Transverse colon (tissue), 4 donors: ENCODE data around the gene FBXO31.

Experiments
- CTCF ChIP-seq, 5 experiments: fragments of 200-600 bp in 3 of 5; fragments of 450-650 bp in 2 of 5; sonication (generic) in 3 of 5; IDR thresholded peaks; 1 replicate in 2 of 5; 2 replicates in 3 of 5; pipeline ENCODE4 v1.5.1; 2016 to 2017; ENCODE audit warnings: antibody characterized with exemption in 5 of 5, inconsistent platforms in 3 of 5, mild to moderate bottlenecking in 2 of 5, moderate library complexity in 1 of 5
- POLR2A ChIP-seq: fragments of 450-650 bp; IDR thresholded peaks from one replicate; pipeline ENCODE4 v1.6.1; 2016; ENCODE audit warnings: antibody characterized with exemption, mild to moderate bottlenecking, moderate library complexity
- POLR2AphosphoS5 ChIP-seq, 3 donors: sonication (generic); formaldehyde crosslinking; IDR thresholded peaks; one replicate each; pipeline ENCODE4 v1.6.1; 2016; ENCODE audit warnings: antibody characterized with exemption in 3 of 3

DNA sequence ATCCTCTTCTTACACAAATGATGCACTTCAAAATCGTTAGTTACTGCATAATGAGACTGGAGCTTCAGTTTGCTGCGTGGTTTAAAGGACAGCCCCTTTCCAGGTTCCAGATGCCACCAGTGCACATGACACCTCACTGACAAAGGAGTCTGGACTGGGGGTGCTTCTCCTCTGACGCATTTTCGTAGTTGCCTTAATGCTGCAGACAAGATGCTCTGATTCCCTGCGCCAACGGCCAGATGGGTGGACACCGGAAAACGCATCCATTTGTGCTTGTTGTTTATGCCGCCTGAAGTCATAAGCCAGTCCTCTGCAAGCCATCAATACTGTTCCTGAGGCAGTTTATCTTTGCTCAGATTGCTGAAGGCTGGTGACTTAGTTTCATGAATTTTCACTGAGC lies 16.0 kb downstream of the FBXO31 start:
- no peak for TF ChIP-seq CTCF (IDR thresholded peaks at IDR 0.05)
- no peak for TF ChIP-seq POLR2AphosphoS5 (IDR thresholded peaks at IDR 0.05)
- TF ChIP-seq POLR2A: no peak
